Measurements from ENCODE around the gene KHK. TPM values are rescaled to one million over a fixed set of nuclear protein-coding genes. Genes with fewer than 3 reads are reported as not detected.
A peak's percentile ranks its signal among the peaks of the same experiment; 100 is the strongest.

KHK gene
- total RNA-seq, 1 donor from 2014 or later: 2.4 TPM

DNA sequence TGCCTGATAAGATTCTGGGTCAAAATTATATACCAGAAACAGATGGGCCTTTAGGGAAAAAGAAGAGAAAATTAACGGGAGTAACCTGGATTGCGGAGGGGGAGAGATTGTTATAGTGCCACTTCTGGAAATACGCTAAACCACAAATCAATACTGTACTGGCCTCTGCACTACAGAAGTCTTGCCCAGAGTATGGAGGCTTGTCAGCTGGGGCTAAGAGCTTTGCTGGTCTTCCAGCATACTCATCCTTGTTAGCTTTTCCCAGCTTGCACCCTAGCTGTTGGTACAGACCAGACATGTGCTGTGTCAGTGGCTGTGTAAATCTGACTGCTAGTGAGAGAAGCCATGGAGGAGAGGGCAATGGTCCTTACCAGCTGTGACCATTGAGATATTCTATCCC lies 26.2 kb upstream of the KHK start:
- Mint-ChIP-seq H3K9me3 (ENCODE audit: unreplicated experiment) (no peaks in the 10 kb centered on the region), H3K27ac (ENCODE audit: unreplicated experiment) (no peak overlapping the region), H3K4me1 (ENCODE audit: unreplicated experiment) (no peaks in the 10 kb centered on the region), H3K4me3 (ENCODE audit: unreplicated experiment) (no peak overlapping the region), H3K27me3 (ENCODE audit: unreplicated experiment) (no peaks in the 10 kb centered on the region), H3K36me3 (ENCODE audit: unreplicated experiment) (peaks cover 17% of the 10 kb centered on the region)
- DNase-seq (ENCODE audit: extremely low spot score, unreplicated experiment): no peak
- no peak for TF ChIP-seq CTCF (IDR thresholded peaks at IDR 0.05)

- no peaks in the 10 kb centered on the region for H3K27me3 Mint-ChIP-seq (ENCODE audit: unreplicated experiment)
- TF ChIP-seq CTCF (IDR thresholded peaks at IDR 0.05): no peak
- no peaks in the 10 kb centered on the region for H3K9me3 Mint-ChIP-seq (ENCODE audit: unreplicated experiment)
- DNase-seq (ENCODE audit: extremely low spot score, unreplicated experiment): no peak
- no peak overlapping the region for H3K4me3 Mint-ChIP-seq (ENCODE audit: unreplicated experiment)
- H3K36me3 Mint-ChIP-seq (ENCODE audit: unreplicated experiment): peaks cover 28% of the 10 kb centered on the region
- H3K4me1 Mint-ChIP-seq (ENCODE audit: unreplicated experiment): peaks cover 18% of the 10 kb centered on the region
- H3K27ac Mint-ChIP-seq (ENCODE audit: unreplicated experiment): no peak overlapping the region
Measured at GRCh38 chr2:27065128-27065527, 21.4 kb upstream of the KHK start.

DNA sequence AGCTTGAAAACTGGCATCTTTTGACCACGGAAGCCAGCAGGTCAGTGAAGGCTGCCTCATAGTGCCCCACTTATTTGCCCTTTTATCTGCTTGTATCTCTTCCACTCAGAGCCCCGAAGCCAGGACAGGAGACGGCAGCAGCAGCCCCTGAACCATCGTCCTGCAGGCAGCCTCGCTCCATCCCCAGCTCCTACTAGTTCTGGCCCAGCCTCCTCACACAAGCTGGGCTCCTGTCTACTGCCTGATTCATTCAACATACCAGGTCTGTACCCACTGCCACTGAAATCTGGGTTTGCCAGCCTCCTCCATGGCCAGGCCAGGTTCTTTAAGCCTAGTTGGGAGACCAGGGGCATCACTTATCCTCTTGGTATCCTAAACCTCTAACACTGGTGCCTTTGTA lies 19.2 kb upstream of the KHK start:
- DNase-seq (ENCODE audit: extremely low spot score, unreplicated experiment): no peak
- Mint-ChIP-seq H3K27ac (ENCODE audit: unreplicated experiment) (no peak overlapping the region), H3K4me1 (ENCODE audit: unreplicated experiment) (peaks cover 33% of the 10 kb centered on the region), H3K9me3 (ENCODE audit: unreplicated experiment) (no peaks in the 10 kb centered on the region), H3K4me3 (ENCODE audit: unreplicated experiment) (no peak overlapping the region), H3K27me3 (ENCODE audit: unreplicated experiment) (no peaks in the 10 kb centered on the region), H3K36me3 (ENCODE audit: unreplicated experiment) (peaks cover 24% of the 10 kb centered on the region)
- no peak for TF ChIP-seq CTCF (IDR thresholded peaks at IDR 0.05)

GRCh38 chr2:27069436-27069835 lies 17.1 kb upstream of the KHK start:
- H3K4me1 Mint-ChIP-seq (ENCODE audit: unreplicated experiment): peaks cover 47% of the 10 kb centered on the region
- no peaks in the 10 kb centered on the region for H3K9me3 Mint-ChIP-seq (ENCODE audit: unreplicated experiment)
- peak overlapping the region; percentile 91 for H3K27ac Mint-ChIP-seq (ENCODE audit: unreplicated experiment)
- H3K36me3 Mint-ChIP-seq (ENCODE audit: unreplicated experiment): peaks cover 21% of the 10 kb centered on the region
- H3K27me3 Mint-ChIP-seq (ENCODE audit: unreplicated experiment): no peaks in the 10 kb centered on the region
- no peak for TF ChIP-seq CTCF (IDR thresholded peaks at IDR 0.05)
- DNase-seq (ENCODE audit: extremely low spot score, unreplicated experiment): no peak
- H3K4me3 Mint-ChIP-seq (ENCODE audit: unreplicated experiment): peak overlapping the region; percentile 89

- no peak for TF ChIP-seq CTCF (IDR thresholded peaks at IDR 0.05)
Measured at GRCh38 chr2:27069961-27070618, 16.5 kb upstream of the KHK start.

More at GRCh38 chr2:27069961-27070618, 16.5 kb upstream of the KHK start:
- Mint-ChIP-seq H3K9me3 (ENCODE audit: unreplicated experiment) (no peaks in the 10 kb centered on the region), H3K27ac (ENCODE audit: unreplicated experiment) (peak overlapping the region; percentile 91), H3K27me3 (ENCODE audit: unreplicated experiment) (no peaks in the 10 kb centered on the region), H3K36me3 (ENCODE audit: unreplicated experiment) (peaks cover 19% of the 10 kb centered on the region), H3K4me1 (ENCODE audit: unreplicated experiment) (peaks cover 53% of the 10 kb centered on the region), H3K4me3 (ENCODE audit: unreplicated experiment) (peak overlapping the region; percentile 89)
- DNase-seq (ENCODE audit: extremely low spot score, unreplicated experiment): no peak

Measured in osteocyte (in vitro differentiated cells).